Iris pigment epithelial cell (primary cell): ENCODE data around the gene WFIKKN1.

ENCODE experiments used
- DNase-seq: peaks from one replicate; pipeline ENCODE4 v3.0.0-alpha.2; 2011; ENCODE audit warnings: low read depth

Gene WFIKKN1

DNA sequence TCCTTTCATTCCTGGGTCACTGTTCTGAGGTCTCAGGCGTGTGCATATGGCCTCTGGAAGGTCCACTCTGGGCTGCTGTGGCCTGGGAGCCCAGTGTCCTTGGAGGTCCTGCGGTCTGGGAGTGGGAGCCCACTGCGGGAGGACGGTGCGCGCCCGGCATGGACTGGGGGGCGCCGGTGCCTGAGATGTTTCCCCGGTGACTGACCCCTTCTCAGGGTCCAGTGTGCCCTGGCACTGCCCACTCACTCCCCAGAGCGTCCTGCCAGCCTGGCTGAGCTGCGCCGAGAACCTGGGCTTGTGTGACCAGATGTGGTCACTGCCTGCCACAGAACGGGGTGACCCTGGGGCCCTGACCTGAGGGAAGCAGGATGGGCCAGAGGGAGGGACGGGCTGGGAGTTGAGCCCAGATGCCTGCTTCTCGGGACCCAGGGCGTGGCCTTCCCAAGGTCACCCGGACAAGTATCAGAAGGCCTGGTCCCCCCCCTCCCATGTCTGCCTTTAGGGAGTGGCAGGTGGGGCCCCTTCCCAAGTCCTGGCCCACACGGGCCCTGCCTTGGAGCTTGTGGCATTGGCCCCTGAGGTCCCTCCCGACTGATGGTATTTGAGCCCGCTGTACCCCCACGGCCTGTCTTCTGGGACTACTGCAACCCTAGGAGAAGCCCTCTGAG is 43.6 kb downstream of the WFIKKN1 start:
- DNase-seq: no peak

GRCh38 chr16:674968-675883 is 44.4 kb downstream of the WFIKKN1 start, which contains the start of gene RHBDL1:
TSS of gene RHBDL1 (plus strand) at chr16:675671. CDS start at chr16:675791, 120 bp downstream.
- peak; percentile 65 for DNase-seq

GRCh38 chr16:675884-676564 is 45.2 kb downstream of the WFIKKN1 start:
- DNase-seq: no peak

- DNase-seq: no peak
Observed at GRCh38 chr16:676565-676902, 45.7 kb downstream of the WFIKKN1 start.

GRCh38 chr16:676913-677312 is 46.1 kb downstream of the WFIKKN1 start:
- DNase-seq: no peak

GRCh38 chr16:677316-678190 is 46.8 kb downstream of the WFIKKN1 start:
- no peak for DNase-seq

GRCh38 chr16:678209-678857 is 47.5 kb downstream of the WFIKKN1 start:
- DNase-seq: no peak

DNA sequence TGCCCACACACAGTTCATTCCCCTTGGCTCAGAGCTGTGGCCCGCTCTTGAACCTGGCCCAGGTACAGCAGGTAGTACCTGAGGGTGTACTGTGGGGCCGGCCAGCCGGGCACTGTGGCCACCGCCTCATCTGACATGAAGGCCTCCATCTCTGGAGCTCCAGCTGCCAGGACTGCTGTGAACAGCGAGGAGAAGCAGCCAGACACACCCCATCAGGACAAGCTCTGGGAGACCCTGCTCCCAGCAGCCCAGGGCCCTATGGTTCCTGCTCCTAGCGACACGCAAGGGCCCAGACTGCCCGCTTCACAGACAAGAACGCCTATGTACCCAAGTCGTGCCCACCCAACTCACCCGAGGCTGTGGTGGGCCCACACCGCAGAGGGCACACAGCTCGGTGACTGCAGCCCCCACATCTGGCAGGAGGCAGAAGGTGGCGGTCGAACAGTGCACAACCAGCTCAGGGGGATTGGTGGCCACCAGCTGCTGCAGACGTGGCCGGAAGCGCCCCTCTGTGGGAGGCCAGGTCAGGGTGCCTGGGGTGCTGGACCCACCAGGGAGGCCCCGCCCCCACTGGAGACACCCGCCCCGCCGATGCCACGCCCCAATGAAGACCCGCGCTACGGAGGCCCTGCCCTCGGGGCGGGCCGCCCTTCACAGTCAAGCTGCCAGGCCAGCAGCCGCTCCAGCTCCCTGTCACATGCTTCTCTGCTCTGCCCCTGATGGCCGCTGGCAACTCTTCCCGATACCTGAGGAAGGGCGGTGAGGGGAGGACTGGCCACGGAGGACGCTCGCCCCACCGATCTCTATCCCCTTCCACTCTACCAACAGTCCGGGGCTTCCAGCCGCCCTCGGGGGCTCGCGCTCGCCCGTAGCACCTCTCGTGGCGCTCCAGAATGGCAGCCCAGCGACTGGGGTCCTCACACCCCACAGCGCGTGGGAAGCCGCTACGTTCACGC is 48.4 kb downstream of the WFIKKN1 start:
- peak; percentile 35 for DNase-seq

- peak; percentile 86 for DNase-seq
Observed at GRCh38 chr16:679814-680624, 49.2 kb downstream of the WFIKKN1 start, which contains the start of gene STUB1. TSS of gene STUB1 (plus strand) at chr16:680410. CDS start at chr16:680526, 116 bp downstream.

GRCh38 chr16:680625-680945 is 49.8 kb downstream of the WFIKKN1 start:
- no peak for DNase-seq

DNA sequence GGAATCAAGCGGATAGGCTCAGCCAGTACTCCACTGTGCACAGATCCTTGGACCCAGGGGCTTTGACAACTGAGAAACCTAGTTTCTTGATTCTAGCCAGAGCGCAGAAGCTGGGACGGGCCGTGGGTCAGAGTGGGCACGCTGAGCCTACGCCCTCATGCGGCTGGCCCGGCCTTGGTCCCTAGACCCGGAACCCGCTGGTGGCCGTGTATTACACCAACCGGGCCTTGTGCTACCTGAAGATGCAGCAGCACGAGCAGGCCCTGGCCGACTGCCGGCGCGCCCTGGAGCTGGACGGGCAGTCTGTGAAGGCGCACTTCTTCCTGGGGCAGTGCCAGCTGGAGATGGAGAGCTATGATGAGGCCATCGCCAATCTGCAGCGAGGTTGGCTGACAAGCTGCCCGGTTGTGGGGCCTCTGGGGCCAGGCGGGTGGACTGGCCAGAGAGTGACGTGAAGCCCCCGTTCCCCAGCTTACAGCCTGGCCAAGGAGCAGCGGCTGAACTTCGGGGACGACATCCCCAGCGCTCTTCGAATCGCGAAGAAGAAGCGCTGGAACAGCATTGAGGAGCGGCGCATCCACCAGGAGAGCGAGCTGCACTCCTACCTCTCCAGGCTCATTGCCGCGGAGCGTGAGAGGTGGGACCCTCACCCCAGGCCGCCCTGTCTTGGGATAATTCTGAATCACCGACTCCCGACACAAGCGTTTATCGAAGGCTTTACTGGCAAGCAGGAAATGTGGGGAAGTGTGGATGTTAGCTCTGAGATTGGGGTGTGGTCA is 50.4 kb downstream of the WFIKKN1 start:
- DNase-seq: peak; percentile 57

- peak; percentile 38 for DNase-seq
Observed at GRCh38 chr16:681746-682427, 51.1 kb downstream of the WFIKKN1 start.

GRCh38 chr16:682493-683395 is 52.0 kb downstream of the WFIKKN1 start:
- DNase-seq: no peak

DNA sequence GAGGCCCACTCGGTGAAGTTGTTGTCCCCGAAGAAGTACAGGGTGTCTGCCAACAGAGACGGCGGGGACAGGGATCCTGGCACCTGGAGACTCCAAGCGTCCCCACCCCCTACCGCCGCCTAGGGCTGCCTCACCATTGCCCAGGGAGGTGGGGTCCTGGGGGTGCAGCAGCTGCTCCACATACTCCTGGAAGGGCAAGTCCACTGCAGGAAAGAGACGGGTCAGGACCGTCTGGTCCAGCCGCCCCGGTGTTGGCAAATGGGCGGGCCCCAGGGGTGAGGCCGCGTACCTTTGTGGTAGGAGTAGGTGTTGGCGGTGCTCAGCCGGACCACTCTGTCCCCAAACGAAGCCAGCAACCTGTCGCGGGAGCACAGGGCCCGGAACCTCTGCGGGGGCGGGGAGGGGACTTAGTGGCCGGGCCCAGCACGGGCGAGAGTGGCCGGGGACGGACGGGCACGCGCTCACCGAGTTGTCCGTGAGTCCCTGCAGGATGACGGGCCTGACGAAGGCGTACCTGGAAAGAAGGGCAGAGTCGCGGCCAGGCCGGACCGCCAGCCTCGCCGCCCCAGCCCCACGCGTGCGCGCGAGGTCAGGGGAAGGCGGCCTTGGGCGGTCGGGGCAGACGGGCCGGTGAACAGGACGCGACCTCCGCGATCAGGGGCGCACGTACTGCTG is 52.7 kb downstream of the WFIKKN1 start:
- DNase-seq: no peak
